ENCODE data around the gene MACF1.
"Not testable (repeated sequence)": the region's sequence is repeated elsewhere in the genome, so short reads cannot be mapped to it uniquely, and the experiment has no call there.

- TF ChIP-seq CTCF, EZH2 (IDR thresholded peaks at IDR 0.05): not testable (repeated sequence)
Measured at GRCh38 chr1:39527190-39527579, 322.7 kb downstream of the MACF1 start.

All from neural progenitor cell (in vitro differentiated cells).